Middle frontal gyrus (tissue), 1 donor: ENCODE data around the gene ZNF697.
"Not testable (repeated sequence)": the region's sequence is repeated elsewhere in the genome, so short reads cannot be mapped to it uniquely, and the experiment has no call there.

Experiments used
- DNase-seq: peaks from one replicate; pipeline ENCODE4 v3.0.0-alpha.2; 2015; ENCODE audit warnings: low spot score; ENCODE audit errors: extremely low spot score

Gene ZNF697

DNA sequence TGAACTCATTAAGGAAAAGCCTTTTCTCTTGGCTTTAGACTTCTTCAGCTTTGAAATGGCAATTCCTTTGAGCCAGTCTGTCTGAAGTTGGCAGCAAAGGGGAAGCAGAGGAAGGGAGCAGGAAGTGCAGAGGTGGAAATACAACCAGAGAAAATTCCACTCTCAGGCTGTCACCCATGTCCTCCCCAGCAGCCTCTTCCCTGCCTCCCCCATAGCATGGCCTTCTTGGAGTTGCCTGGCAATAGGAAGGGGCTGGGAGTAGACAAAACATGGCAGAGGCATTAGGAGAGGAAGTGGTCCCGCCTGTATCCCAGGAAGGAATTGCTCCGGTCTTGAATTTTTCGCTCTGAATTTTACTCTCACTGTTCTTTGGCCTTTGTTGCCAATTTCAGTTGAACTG, 44.8 kb downstream of the ZNF697 start:
- DNase-seq = not testable (repeated sequence)

DNA sequence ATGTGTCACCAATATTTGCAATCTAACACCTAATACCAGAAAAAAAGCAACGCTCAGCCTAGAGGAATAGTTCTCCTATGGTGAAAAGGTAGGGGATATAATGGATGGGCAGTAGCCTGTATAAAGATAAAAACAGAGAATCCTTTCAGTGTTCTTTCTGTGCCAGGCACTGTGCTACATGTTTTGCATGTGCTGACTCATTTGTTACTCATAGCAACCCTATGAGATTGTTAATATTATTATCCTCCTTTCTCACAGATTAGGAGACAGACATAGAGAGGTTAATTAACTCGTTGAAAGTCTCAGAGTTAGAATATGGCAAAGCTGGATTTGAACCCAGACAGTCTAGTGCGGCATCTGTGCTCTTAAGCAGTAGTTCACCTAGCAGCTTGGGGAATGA, 45.3 kb downstream of the ZNF697 start:
- DNase-seq = not testable (repeated sequence)

DNA sequence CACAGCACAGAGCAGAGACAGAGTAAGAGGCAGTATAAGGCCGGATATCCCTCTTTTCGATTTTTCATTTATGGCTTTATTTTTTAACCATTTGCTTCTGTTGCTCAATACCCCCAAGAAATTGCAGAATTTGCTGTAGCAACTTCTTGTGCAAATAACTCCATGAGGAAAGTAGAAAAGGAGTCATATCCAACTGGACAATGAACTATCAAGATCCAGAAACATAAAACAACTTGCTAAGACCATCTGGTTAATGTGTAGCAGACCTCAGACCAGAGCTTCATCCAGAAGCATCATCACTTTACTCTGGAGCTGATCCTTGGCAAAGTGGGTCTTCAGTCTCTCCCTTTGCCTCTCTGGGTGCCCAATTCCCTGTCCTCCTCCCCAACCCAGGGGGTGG, 45.9 kb downstream of the ZNF697 start:
- no peak for DNase-seq

GRCh38 chr1:119600976-119601375, 47.1 kb downstream of the ZNF697 start:
- no peak for DNase-seq

- no peak for DNase-seq
Observed at GRCh38 chr1:119600561-119600960, 47.5 kb downstream of the ZNF697 start.

- DNase-seq = no peak
Observed at GRCh38 chr1:119595606-119596005, 52.5 kb downstream of the ZNF697 start.

DNA sequence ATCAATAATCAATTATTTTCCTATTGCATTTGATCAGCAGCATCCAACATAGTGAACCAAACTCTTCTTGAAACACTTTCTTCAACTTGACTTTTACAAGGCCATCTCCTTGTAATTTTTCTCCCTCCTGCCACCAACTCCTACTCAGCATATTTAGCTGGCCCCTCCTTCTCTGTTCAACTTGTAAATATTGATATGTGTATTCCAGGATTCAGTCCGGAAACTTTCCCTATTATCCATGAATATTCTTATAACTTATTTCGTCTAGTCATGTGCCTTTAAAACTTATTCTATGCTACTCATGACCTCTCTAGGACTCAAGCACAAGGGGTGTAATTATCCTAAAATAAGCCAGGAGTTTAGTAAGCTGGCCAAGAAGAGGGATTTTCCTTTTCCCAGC, 52.9 kb downstream of the ZNF697 start:
- no peak for DNase-seq

DNA sequence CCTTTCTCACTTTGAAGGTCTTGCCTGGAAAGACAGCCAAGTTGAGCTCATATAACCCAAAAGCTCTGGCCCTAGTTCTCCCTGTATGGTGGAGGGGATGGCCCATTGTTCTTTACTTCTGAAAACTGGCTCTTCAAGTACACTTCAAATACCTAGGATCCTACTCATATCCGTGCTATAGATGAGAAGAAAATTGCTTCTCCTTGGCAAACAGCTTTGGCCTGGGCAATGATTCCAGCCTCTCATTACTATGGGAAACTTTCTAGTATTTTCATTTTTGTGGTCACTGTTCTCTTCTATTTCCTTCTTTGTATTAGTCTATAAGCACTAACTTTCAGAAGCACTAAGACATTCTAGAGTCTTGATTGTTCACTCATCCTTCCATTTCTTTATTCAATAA, 53.7 kb downstream of the ZNF697 start:
- no peak for DNase-seq

- DNase-seq = no peak
Observed at GRCh38 chr1:119593805-119594204, 54.3 kb downstream of the ZNF697 start.

DNA sequence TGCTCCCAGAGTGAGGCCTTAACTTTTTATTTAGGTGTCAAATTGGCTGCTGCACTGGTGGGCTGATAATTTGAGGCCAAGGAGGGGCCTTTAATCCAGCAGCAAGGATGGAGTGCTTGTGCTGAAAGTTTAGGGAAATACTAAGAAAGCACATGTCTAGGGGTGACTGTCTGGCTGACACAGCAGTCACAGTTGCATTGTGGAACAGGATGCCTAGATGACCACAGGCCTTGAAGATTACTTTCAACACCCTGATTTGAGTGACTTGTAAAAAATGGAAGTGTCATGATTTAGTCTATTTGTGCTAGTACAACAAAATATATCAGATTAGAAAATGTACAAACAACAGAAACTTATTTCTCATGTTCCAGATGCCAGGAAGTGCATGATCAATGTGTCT, 57.7 kb downstream of the ZNF697 start:
- no peak for DNase-seq

DNA sequence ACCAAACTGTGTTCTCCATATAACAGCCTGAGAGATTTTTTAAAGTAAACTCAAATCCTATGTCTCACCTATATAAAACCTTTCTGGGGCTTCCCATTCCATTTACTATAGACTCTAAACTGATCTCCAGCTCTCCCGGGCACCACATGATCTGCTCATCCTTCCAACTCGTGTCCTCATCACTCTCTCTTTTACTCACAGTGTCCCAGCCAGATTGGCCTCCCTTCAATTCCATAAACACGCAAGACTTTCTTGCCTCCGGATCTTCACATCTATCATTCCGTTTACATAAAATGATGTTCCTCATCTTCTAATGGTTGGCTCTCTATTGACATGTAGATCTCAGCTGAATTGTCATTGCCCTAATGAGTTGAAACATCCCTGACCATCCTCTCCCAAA, 59.4 kb downstream of the ZNF697 start:
- DNase-seq = no peak

DNA sequence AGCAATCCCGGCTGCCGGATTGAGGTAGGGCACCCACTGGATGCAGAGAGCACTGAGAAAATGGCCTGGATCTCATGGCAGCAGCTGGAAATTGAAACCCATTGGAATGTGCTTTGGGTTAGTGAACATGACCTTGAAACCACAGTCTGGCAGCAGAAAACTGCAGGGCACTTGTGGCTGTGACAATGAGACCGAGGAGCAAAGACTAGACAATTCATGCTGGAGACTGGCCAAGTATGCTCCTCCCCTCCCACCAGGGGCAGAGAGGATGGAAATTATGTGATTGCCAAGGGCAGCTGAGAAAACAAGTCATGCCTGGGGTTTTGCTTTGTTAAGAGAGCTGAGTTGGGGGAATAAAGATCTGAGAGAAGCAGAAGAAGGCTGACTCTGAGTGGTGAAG, 60.7 kb downstream of the ZNF697 start:
- no peak for DNase-seq

DNA sequence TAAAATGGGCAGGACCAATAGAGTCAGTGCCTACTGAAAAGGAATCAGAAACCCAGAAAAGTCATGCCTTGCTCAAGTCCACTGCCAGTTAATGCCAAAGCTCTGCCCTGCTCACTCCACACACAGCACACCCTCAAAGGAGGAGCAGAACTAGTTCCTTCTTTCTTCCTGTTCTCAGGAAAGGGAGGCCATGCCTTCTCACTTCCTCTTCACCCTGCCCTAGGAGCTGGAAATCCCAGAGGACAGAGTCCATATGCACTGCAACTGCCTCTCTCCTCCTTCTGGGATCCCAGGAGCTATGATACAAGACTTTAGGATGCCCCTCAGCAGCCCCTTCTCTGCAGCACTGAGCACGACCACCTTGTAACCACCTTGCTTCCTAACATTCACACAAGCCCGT, 62.3 kb downstream of the ZNF697 start:
- DNase-seq = not testable (repeated sequence)

GRCh38 chr1:119582801-119583200, 65.3 kb downstream of the ZNF697 start:
- DNase-seq = peak; percentile 12

DNA sequence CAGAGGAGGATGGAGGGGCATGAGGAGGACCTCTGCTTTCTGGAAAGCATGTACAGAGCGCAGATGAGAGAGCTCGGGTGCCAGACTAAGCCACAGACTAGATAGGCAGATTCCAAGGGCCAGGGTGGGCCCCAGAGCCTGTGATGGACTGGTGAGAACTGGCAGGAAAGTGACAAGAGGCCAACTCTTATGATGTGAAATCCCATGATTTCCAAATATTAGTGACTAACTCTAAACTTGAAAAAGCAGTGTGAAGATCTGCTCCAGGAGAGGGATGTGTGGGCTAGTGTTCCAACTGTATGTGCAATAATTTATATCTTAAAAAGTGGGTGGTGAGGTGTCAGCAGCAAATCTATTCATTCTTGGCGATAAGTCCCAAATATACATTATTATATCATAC, 67.0 kb downstream of the ZNF697 start:
- DNase-seq = not testable (repeated sequence)

DNA sequence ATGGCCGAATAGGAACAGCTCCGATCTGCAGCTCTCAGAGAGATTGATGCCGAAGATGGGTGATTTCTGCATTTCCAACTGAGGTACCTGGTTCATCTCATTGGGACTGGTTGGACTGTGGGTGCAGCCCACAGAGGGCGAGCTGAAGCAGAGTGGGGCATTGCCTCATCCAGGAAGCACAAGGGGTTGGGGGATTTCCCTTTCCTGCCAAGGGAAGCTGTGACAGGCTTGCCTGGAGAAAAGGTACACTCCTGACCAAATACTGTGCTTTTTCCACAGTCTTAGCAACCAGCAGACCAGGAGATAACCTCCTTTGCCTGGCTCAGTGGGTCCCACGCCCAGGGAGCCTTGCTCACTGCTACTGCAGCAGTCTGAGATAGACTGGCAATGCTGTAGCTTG, 74.2 kb downstream of the ZNF697 start:
- no peak for DNase-seq

DNA sequence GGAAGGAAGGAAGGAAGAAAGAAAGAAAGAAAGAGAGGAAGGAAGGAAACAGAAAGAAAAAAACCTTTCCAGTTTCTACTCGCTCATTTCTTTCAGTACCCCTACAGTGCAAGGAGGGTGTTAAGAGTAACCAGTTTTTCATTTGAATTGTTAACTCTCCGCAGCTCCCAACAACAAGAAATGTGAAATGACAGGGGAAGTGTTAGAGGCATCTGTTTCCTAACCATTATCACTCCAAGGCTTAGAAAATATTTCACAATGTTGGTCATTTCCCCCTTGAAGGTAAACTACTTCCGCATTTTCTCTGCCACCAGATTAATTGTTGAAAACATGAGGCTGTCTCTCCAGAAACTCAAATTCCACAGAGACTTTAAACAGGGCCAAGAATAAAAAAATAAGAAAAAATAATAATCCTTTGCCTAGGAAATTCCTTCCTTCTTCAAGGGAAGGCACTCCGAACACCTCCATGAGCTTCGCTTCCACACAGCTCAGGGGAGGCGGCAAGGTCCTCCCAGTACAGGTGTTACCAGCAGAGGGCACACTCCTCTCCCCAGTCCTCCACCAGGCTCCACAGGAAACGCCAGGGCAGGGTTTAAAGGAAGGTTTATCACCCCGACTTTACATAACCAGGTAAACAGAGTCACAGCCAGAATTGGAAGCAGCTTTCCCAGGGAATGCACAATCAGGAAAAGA, 78.0 kb downstream of the ZNF697 start:
- not testable (repeated sequence) for DNase-seq
